OCI-LY3 (cell line): ENCODE results near the gene APOD.

ENCODE experiments used
- CTCF ChIP-seq: fragments of 200-600, 300-600 bp; sonication (generic); IDR thresholded peaks from 2 replicates; pipeline ENCODE4 v1.5.1; 2014; ENCODE audit warnings: antibody characterized with exemption, low read length, low read depth
- EZH2phosphoT487 ChIP-seq: fragments of 200-600 bp; shearing (Covaris generic); IDR thresholded peaks from 2 replicates; pipeline ENCODE4 v1.6.1; 2018; ENCODE audit warnings: antibody characterized with exemption, mixed run types, low read depth

DNA sequence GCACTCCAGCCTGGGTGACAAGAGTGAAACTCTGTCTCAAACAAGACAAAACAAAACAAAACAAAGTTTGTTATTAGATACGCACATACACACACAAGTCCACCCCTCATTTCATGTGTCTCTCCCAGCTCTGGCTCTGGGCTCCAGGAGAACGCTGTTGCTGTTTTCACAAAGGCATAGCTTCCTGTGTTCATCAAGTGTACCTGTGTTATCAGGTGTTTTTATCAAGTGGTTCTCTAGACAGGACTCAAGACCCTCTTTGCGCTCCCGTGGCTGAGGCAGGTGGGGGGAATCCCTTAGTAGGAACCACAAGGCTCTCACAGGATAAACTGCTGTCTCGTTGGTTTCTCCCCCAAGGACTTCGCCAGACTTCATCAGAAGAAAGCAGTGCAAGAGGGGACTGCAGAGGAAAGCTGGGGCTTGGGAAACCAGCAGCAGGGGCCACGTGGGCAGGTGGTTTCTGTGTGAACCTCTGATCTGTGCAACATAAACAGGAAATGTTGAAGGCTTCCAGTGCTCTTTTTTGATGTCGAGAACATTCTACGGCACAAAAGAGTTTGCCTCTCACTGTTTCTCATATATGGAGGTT, 33.7 kb downstream of the APOD start:
- TF ChIP-seq CTCF, result no peak
- no peak for TF ChIP-seq EZH2phosphoT487
